Body of pancreas (tissue), 4 donors: ENCODE results near the gene GPLD1. TPM values are rescaled to one million over a fixed set of nuclear protein-coding genes. Genes with fewer than 3 reads are reported as not detected.
"Not testable (repeated sequence)": the region's sequence is repeated elsewhere in the genome, so short reads cannot be mapped to it uniquely, and the experiment has no call there.

Source experiments
- ATAC-seq: fragments of 150-250 bp; one replicate; pipeline ENCODE4 v1.9.1; 2016
- DNase-seq, 4 donors: peaks; one replicate each; pipeline ENCODE4 v3.0.0-alpha.2; 2019
- H3K27ac ChIP-seq, 4 donors: fragments of 200-600 bp; sonication (generic); 1 replicate in 3 of 4; 2 replicates in 1 of 4; pipeline versions ENCODE4 v1.5.1 to v1.6.1; 2016 to 2019; ENCODE audit warnings: mild to moderate bottlenecking in 1 of 4, mixed read lengths in 1 of 4, moderate library complexity in 1 of 4
- H3K27me3 ChIP-seq, 2 donors: fragments of 200-600 bp; sonication (generic); one replicate each; pipeline ENCODE4 v1.6.0; 2016; ENCODE audit warnings: mild to moderate bottlenecking in 1 of 2
- H3K36me3 ChIP-seq, 2 donors: fragments of 200-600 bp; sonication (generic); replicated peaks in 1 of 2; 2 replicates each; pipeline ENCODE4 v1.5.1; 2016; ENCODE audit warnings: low read depth in 2 of 2; ENCODE audit not compliant: insufficient read depth in 1 of 2
- H3K4me1 ChIP-seq: fragments of 200-600 bp; sonication (generic); one replicate; pipeline ENCODE4 v1.6.0; 2016
- H3K4me3 ChIP-seq, 2 donors: fragments of 200-600 bp; sonication (generic); 1 replicate in 1 of 2; 2 replicates in 1 of 2; pipeline ENCODE4 v1.5.1; 2016 to 2019
- H3K9me3 ChIP-seq, 3 donors: fragments of 200-600 bp; sonication (generic); 1 replicate in 2 of 3; 2 replicates in 1 of 3; pipeline ENCODE4 v1.5.1; 2016
- CTCF ChIP-seq, 7 experiments: fragments of 450-650 bp in 4 of 7; fragments of 200-600 bp in 3 of 7; sonication (generic) in 3 of 7; IDR thresholded peaks; one replicate each; pipeline ENCODE4 v1.5.1; 2016 to 2019; ENCODE audit warnings: antibody characterized with exemption in 7 of 7
- POLR2A ChIP-seq, 3 donors: fragments of 450-650 bp; IDR thresholded peaks; one replicate each; pipeline ENCODE4 v1.6.1; 2016; ENCODE audit warnings: antibody characterized with exemption in 3 of 3, mild to moderate bottlenecking in 2 of 3
- whole genome bisulfite sequencing, 2 donors: methylation state at CpG; one replicate each; pipeline ENCODE4 v1.1.5; 2017; 5-methylcytosine and 5-hydroxymethylcytosine counted together
- intact Hi-C: fragments of 100-400 bp; cut with DNase I; formaldehyde crosslinking; loops from one replicate; pipeline ENCODE4 v1.15.1; 2023
- total RNA-seq, 2 donors: library from RNA; depleted of rRNA; stranded (reverse); fragments of >200 nt; gene quantifications; one replicate each; pipeline ENCODE4 v1.1.0, GENCODE V29; 2016

The GPLD1 gene
- total RNA-seq, 2 donors from 2014 or later, result 0.66 to 2.6 TPM

- TF ChIP-seq POLR2A (IDR thresholded peaks at IDR 0.05), result peak in 1 of 3 donors; percentile 45
- H3K27me3 ChIP-seq, intact Hi-C loops, H3K4me3 ChIP-seq, H3K4me1 ChIP-seq, H3K9me3 ChIP-seq, H3K36me3 ChIP-seq: not testable (repeated sequence)
- DNase-seq, result peak in 1 of 4 donors; percentile 8
- peak; percentile 81 for ATAC-seq
- 74 to 85% methylated on average over 9 of the region's 9 CpGs for WGBS, 2 donors
- peak overlapping the region in 3 of 4 donors; percentile 47 to 83 (median 82) for H3K27ac ChIP-seq
These were observed 106.4 kb downstream of the GPLD1 start for GRCh38 chr6:24382891-24383494.

GRCh38 chr6:24382220-24382540 lies 107.2 kb downstream of the GPLD1 start:
- Histone ChIP-seq H3K27ac (peak overlapping the region in 3 of 4 donors; percentile 47 to 83 (median 82)), H3K9me3 (no peaks in the 10 kb centered on the region), H3K36me3 (no peaks in the 10 kb centered on the region), H3K4me1 (peaks cover 9% of the 10 kb centered on the region), H3K27me3 (no peaks in the 10 kb centered on the region), H3K4me3 (no peak overlapping the region)
- 49 to 65% methylated on average over 1 of the region's 1 CpG for WGBS, 2 donors
- intact Hi-C loops, result no loop called here
- ATAC-seq (peak; percentile 31), DNase-seq (no peak)
- no peak for TF ChIP-seq POLR2A (IDR thresholded peaks at IDR 0.05)
- TF ChIP-seq CTCF (IDR thresholded peaks at IDR 0.05), result no peak

GRCh38 chr6:24381476-24382219 lies 107.7 kb downstream of the GPLD1 start:
- H3K36me3 ChIP-seq, result no peaks in the 10 kb centered on the region
- ATAC-seq (no peak), DNase-seq (no peak)
- intact Hi-C loops, result no loop called here
- 81 to 88% methylated on average over 4 of the region's 4 CpGs for WGBS, 2 donors
- H3K4me1 ChIP-seq, result peaks cover 9% of the 10 kb centered on the region
- H3K27ac ChIP-seq, result peak overlapping the region in 3 of 4 donors; percentile 47 to 83 (median 82)
- H3K4me3 ChIP-seq, result no peak overlapping the region
- no peaks in the 10 kb centered on the region for H3K27me3 ChIP-seq
- TF ChIP-seq POLR2A (IDR thresholded peaks at IDR 0.05) (no peak), CTCF (IDR thresholded peaks at IDR 0.05) (no peak)
- no peaks in the 10 kb centered on the region for H3K9me3 ChIP-seq

- H3K4me1 ChIP-seq, result peaks cover 5% of the 10 kb centered on the region
- H3K36me3 ChIP-seq, result no peaks in the 10 kb centered on the region
- 54 to 77% methylated on average over 1 of the region's 1 CpG for WGBS, 2 donors
- no peak overlapping the region for H3K27ac ChIP-seq
- no peak overlapping the region for H3K4me3 ChIP-seq
- intact Hi-C loops, result no loop called here
- ATAC-seq, result no peak
- DNase-seq, result no peak
- no peaks in the 10 kb centered on the region for H3K27me3 ChIP-seq
- no peaks in the 10 kb centered on the region for H3K9me3 ChIP-seq
- TF ChIP-seq POLR2A (IDR thresholded peaks at IDR 0.05), result no peak
- TF ChIP-seq CTCF (IDR thresholded peaks at IDR 0.05), result no peak
These were observed 110.8 kb downstream of the GPLD1 start for GRCh38 chr6:24378473-24379097.

Other genes with a start within 250 kb of the GPLD1 start
- gene DCDC2, start 131.5 kb downstream of the GPLD1 start, total RNA-seq, result 10 to 100 TPM; 20.8 to 37.4 TPM
- gene MRS2, start 86.6 kb downstream of the GPLD1 start, total RNA-seq, result 10 to 100 TPM; 11.7 to 23.1 TPM
- 1 to 10 TPM; 4.4 to 8.2 TPM for gene ALDH5A1, start 5.4 kb upstream of the GPLD1 start, total RNA-seq
- gene KIAA0319, start 156.6 kb upstream of the GPLD1 start, total RNA-seq, result 1 to 10 TPM; 2.1 to 2.3 TPM
- 10 to 100 TPM; 21.0 to 25.1 TPM for gene TDP2, start 177.3 kb upstream of the GPLD1 start, total RNA-seq
- 1 to 10 TPM; 2.6 to 3.4 TPM for gene ACOT13, start 177.5 kb upstream of the GPLD1 start, total RNA-seq
- gene C6orf62, start 229.6 kb upstream of the GPLD1 start, total RNA-seq, result 10 to 100 TPM; 46.5 to 70.0 TPM